K562 (cell line): ENCODE measurements around the gene APEX2. TPM values are rescaled to one million over a fixed set of nuclear protein-coding genes. Genes with fewer than 3 reads are reported as not detected.
A peak's percentile ranks its signal among the peaks of the same experiment; 100 is the strongest.

ENCODE experiments used
- ATAC-seq: fragments of 200-7000 bp; cut with Tn5 transposase; 3 replicates; pipeline ENCODE4 v1.9.1; 2020; ENCODE audit warnings: moderate library complexity
- BruUV-seq: library from RNA; stranded (reverse); fragments of 400-500 nt; replicated peaks from 2 replicates; lab custom pipeline; 2021; lab: Mats Ljungman, UMichigan
- CTCF ChIA-PET: fragments of 300-600 bp; formaldehyde crosslinking; extraction: SDS; loops from one replicate; lab custom pipeline; 2021; ENCODE audit warnings: low intra/inter-chr PET ratio; lab: Yijun Ruan, JAX
- POLR2A ChIA-PET: fragments of 300-600, 350-650 bp; sonication (Branson Sonifier 250); formaldehyde crosslinking; extraction: SDS; loops from one replicate; lab custom pipeline; 2021; ENCODE audit warnings: antibody characterized with exemption, inconsistent platforms; lab: Yijun Ruan, JAX
- DNase-seq, 4 experiments: peaks; one replicate each; pipeline versions ENCODE4 v3.0.0 to v3.0.0-alpha.2; 2011 to 2018; ENCODE audit warnings: low spot score in 3 of 4, mixed read lengths in 3 of 4; ENCODE audit errors: extremely low read depth in 1 of 4
- FAIRE-seq: peaks from 2 replicates; lab custom pipeline; 2011; peaks lifted over from hg19 to GRCh38; lab: Jason Lieb, UNC
- H2AFZ ChIP-seq: 2 replicates; pipeline ENCODE4 v1.6.0; 2011; ENCODE audit warnings: low read depth, low read length, control low read depth, inconsistent platforms
- H3K27ac ChIP-seq: fragments of 200-600 bp; 3 replicates; pipeline ENCODE4 v1.8.0; 2011; ENCODE audit warnings: low read depth, mild to moderate bottlenecking, control low read depth, inconsistent platforms, low read length, moderate library complexity, mixed read lengths; ENCODE audit errors: extremely low read depth
- H3K27me3 ChIP-seq, 2 experiments: fragments of 300-600 bp in 1 of 2; 2 replicates in 1 of 2; 3 replicates in 1 of 2; pipeline versions ENCODE4 v1.6.0 to v1.8.0; 2011; ENCODE audit warnings: inconsistent platforms in 2 of 2, low read length in 2 of 2, mild to moderate bottlenecking in 1 of 2, mixed read lengths in 1 of 2, moderate library complexity in 1 of 2; ENCODE audit not compliant: control insufficient read depth in 2 of 2, insufficient read depth in 2 of 2
- H3K36me3 ChIP-seq: fragments of 300-600 bp; 3 replicates; pipeline ENCODE4 v1.8.0; 2011; ENCODE audit warnings: mild to moderate bottlenecking, low read length, inconsistent platforms; ENCODE audit not compliant: control insufficient read depth, insufficient read depth
- H3K4me1 ChIP-seq, 2 experiments: fragments of 200-600 bp in 1 of 2; replicated peaks in 1 of 2; 2 replicates in 1 of 2; 3 replicates in 1 of 2; pipeline versions ENCODE4 v1.5.1 to v1.8.0; 2011; ENCODE audit warnings: inconsistent platforms in 2 of 2, low read length in 2 of 2, mild to moderate bottlenecking in 1 of 2, mixed read lengths in 1 of 2, moderate library complexity in 1 of 2; ENCODE audit not compliant: control insufficient read depth in 2 of 2, insufficient read depth in 2 of 2
- H3K4me2 ChIP-seq: 2 replicates; pipeline ENCODE4 v1.6.1; 2011; ENCODE audit warnings: low read length, control low read depth, inconsistent platforms, mixed read lengths; ENCODE audit not compliant: insufficient read depth
- H3K4me3 ChIP-seq: fragments of 200-600 bp; sonication (generic), shearing (Covaris generic); 2 replicates; pipeline ENCODE4 v1.5.1; 2016; ENCODE audit warnings: control low read depth, inconsistent platforms
- H3K79me2 ChIP-seq: fragments of 200-600 bp; 3 replicates; pipeline ENCODE4 v1.8.0; 2011; ENCODE audit warnings: low read length, inconsistent platforms; ENCODE audit not compliant: control insufficient read depth, insufficient read depth
- H3K9ac ChIP-seq, 2 experiments: 2 replicates each; pipeline versions ENCODE4 v1.6.0 to v1.6.1; 2011; ENCODE audit warnings: low read depth in 2 of 2, low read length in 2 of 2, control low read depth in 1 of 2, inconsistent platforms in 1 of 2, mild to moderate bottlenecking in 1 of 2, mixed read lengths in 1 of 2; ENCODE audit not compliant: insufficient read depth in 1 of 2
- H3K9me1 ChIP-seq: one replicate; pipeline ENCODE4 v1.6.0; 2011; ENCODE audit warnings: inconsistent platforms, mild to moderate bottlenecking, low read length, moderate library complexity; ENCODE audit not compliant: control insufficient read depth, insufficient read depth
- H3K9me3 ChIP-seq: replicated peaks from 2 replicates; pipeline ENCODE4 v1.5.1; 2011; ENCODE audit warnings: low read depth, low read length, inconsistent platforms; ENCODE audit not compliant: control insufficient read depth, insufficient read depth
- H4K20me1 ChIP-seq: replicated peaks from 2 replicates; pipeline ENCODE4 v1.6.1; 2011; ENCODE audit warnings: low read length, inconsistent platforms, mixed read lengths; ENCODE audit not compliant: control insufficient read depth, insufficient read depth
- E2F4 ChIP-seq: sonication (generic); formaldehyde crosslinking; IDR thresholded peaks from 2 replicates; pipeline ENCODE4 v1.8.0; 2022; ENCODE audit warnings: mild to moderate bottlenecking, low read depth, missing genetic modification reagents
- GABPB1 ChIP-seq: sonication (generic); formaldehyde crosslinking; IDR thresholded peaks from 2 replicates; pipeline ENCODE4 v1.8.0; 2022; ENCODE audit warnings: mild to moderate bottlenecking, missing genetic modification reagents
- MTA3 ChIP-seq: fragments of 450-650 bp; formaldehyde crosslinking; IDR thresholded peaks from 2 replicates; pipeline ENCODE4 v1.6.1; 2017; ENCODE audit warnings: mild to moderate bottlenecking, borderline replicate concordance
- MXD1 ChIP-seq: fragments of 250-450 bp; sonication (Bioruptor Pico); IDR thresholded peaks from 2 replicates; pipeline ENCODE4 v1.8.0; 2021; ENCODE audit warnings: borderline replicate concordance, mild to moderate bottlenecking, moderate library complexity; ENCODE audit not compliant: poor library complexity, severe bottlenecking
- MYNN ChIP-seq, 2 experiments: sonication (generic); formaldehyde crosslinking in 1 of 2; IDR thresholded peaks; 2 replicates each; pipeline versions ENCODE4 v1.5.0 to v1.6.1; 2016 to 2020; ENCODE audit warnings: antibody characterized with exemption in 1 of 2, missing genetic modification reagents in 1 of 2
- PHF21A ChIP-seq: fragments of 450-650 bp; IDR thresholded peaks from 2 replicates; pipeline ENCODE4 v1.6.1; 2017; ENCODE audit warnings: low read depth, borderline replicate concordance
- RUNX1 ChIP-seq: sonication (generic); IDR thresholded peaks from 2 replicates; pipeline ENCODE4 v1.6.1; 2016; ENCODE audit warnings: antibody characterized with exemption, low read depth
- WGBS: fragments of 100-300 bp; shearing (Covaris generic); methylation state at CpG from one replicate; pipeline ENCODE4 v1.1.6; 2016; ENCODE audit warnings: low coverage, mixed read lengths; ENCODE audit not compliant: insufficient coverage; ENCODE audit errors: missing lambda C conversion rate; 5-methylcytosine and 5-hydroxymethylcytosine counted together
- in situ Hi-C: fragments of 300-500 bp; cut with MboI; formaldehyde crosslinking; loops from 4 replicates; pipeline ENCODE4 v1.15.0; 2018; ENCODE audit warnings: inconsistent platforms, mixed read lengths
- intact Hi-C: fragments of 100-400 bp; cut with micrococcal nuclease; formaldehyde crosslinking; loops from 2 replicates; pipeline ENCODE4 v1.14.2; 2022
- polyA plus RNA-seq, 8 experiments: library from polyadenylated mRNA; depleted of rRNA in 4 of 8; stranded (reverse) in 5 of 8; unstranded in 3 of 8; fragments of >200 nt; fragmentation: Nextera tagmentation in 2 of 8; fragmentation: Illumina TruSeq in 1 of 8; extraction: Ambion mirVana in 2 of 8; extraction: Trizol in 1 of 8; gene quantifications; 2 replicates each; pipeline versions ENCODE4 v1.2.1 to v1.2.3, GENCODE V29; 2011 to 2014; ENCODE audit warnings: inconsistent platforms in 1 of 8, missing spikeins in 1 of 8
- total RNA-seq, 7 experiments: library from RNA; depleted of rRNA in 6 of 7; stranded (reverse); fragments of >200 nt in 6 of 7; fragmentation: Illumina TruSeq in 2 of 7; extraction: Trizol in 2 of 7; gene quantifications; 2 replicates each; pipeline versions ENCODE4 v1.2.1 to v1.2.3, GENCODE V29; 2011 to 2021; ENCODE audit warnings: low replicate concordance in 1 of 7

The APEX2 gene
- total and polyA plus RNA-seq, 9 of the 15 experiments (the other 6 are each of a cell fraction or from before 2014, with no cell fraction given) = 9.4 to 34.2 (median 25.9) TPM

- no peak for TF ChIP-seq PHF21A
- no peak for TF ChIP-seq MXD1 (CRISPR knock-in tag)
- TF ChIP-seq RUNX1 = no peak
- TF ChIP-seq MTA3 = no peak
- TF ChIP-seq MYNN (IDR thresholded peaks at IDR 0.05) = no peak
- TF ChIP-seq MYNN (CRISPR knock-in tag; IDR thresholded peaks at IDR 0.05) = no peak
- TF ChIP-seq GABPB1 (CRISPR knock-in tag) = no peak
Observed at GRCh38 chrX:55028611-55029010, 28.4 kb downstream of the APEX2 start (continued).

GRCh38 chrX:55029291-55029690, 29.1 kb downstream of the APEX2 start:
- H3K79me2 ChIP-seq = peaks cover 17% of the 10 kb centered on the region
- H3K4me3 ChIP-seq = no peak overlapping the region
- CTCF ChIA-PET = no interaction called here
- DNase-seq = no peak
- ATAC-seq = no peak
- H3K9me1 ChIP-seq = no peaks in the 10 kb centered on the region
- no TSS peak for BruUV-seq
- H3K4me1 ChIP-seq = peaks cover 9 to 36% of the 10 kb centered on the region in 2 experiments; a peak in 4 of 5 replicates
- no peaks in the 10 kb centered on the region for H3K9me3 ChIP-seq
- no peak for FAIRE-seq
- peak overlapping the region; percentile 50 for H3K4me2 ChIP-seq
- no peak for TF ChIP-seq E2F4 (CRISPR knock-in tag)
- no peak overlapping the region for H2AFZ ChIP-seq
- no peaks in the 10 kb centered on the region for H4K20me1 ChIP-seq
- 25% methylated on average over 2 of the region's 2 CpGs for WGBS
- no peak overlapping the region; the same call in 2 of the 3 replicates for H3K27ac ChIP-seq
- peak overlapping the region in 1 of 2 experiments; percentile 39; a peak in 2 of 4 replicates for H3K9ac ChIP-seq
- in situ Hi-C loops (no loop called here), intact Hi-C loops (loop anchor here (2.0 kb wide), 1 partner anchor 92 kb away; no protein-coding TSS in a partner anchor)
- POLR2A ChIA-PET = interaction anchor here (1.0 to 1.9 kb wide), 2 partner anchors 14 to 20 kb away, joined by 3 to 8 read pairs; no protein-coding TSS in a partner anchor
- H3K27me3 ChIP-seq = no peaks in the 10 kb centered on the region
- no peaks in the 10 kb centered on the region; the same call in 2 of the 3 replicates for H3K36me3 ChIP-seq
